Uterus (tissue), 2 donors: ENCODE data around the gene TCEAL5.

Experiments
- CTCF ChIP-seq, 4 experiments: fragments of 200-600 bp in 2 of 4; fragments of 450-650 bp in 2 of 4; sonication (generic) in 2 of 4; IDR thresholded peaks; one replicate each; pipeline ENCODE4 v1.5.1; 2016 to 2019; ENCODE audit warnings: antibody characterized with exemption in 4 of 4, mild to moderate bottlenecking in 2 of 4, moderate library complexity in 1 of 4
- POLR2A ChIP-seq, 2 donors: fragments of 450-650 bp; IDR thresholded peaks; one replicate each; pipeline ENCODE4 v1.6.1; 2016; ENCODE audit warnings: antibody characterized with exemption in 2 of 2, mild to moderate bottlenecking in 1 of 2, moderate library complexity in 1 of 2

GRCh38 chrX:103233263-103233662, 43.3 kb downstream of the TCEAL5 start:
- TF ChIP-seq CTCF (IDR thresholded peaks at IDR 0.05) (no peak), POLR2A (IDR thresholded peaks at IDR 0.05) (no peak)
